Body of pancreas (tissue), 4 donors: Measurements from ENCODE around the gene CDO1.

Source experiments
- POLR2A ChIP-seq, 3 donors: fragments of 450-650 bp; IDR thresholded peaks; one replicate each; pipeline ENCODE4 v1.6.1; 2016; ENCODE audit warnings: antibody characterized with exemption in 3 of 3, mild to moderate bottlenecking in 2 of 3
- TF ChIP-seq, protein P1 (sequence below), 7 experiments: fragments of 450-650 bp in 4 of 7; fragments of 200-600 bp in 3 of 7; sonication (generic) in 3 of 7; IDR thresholded peaks; one replicate each; pipeline ENCODE4 v1.5.1; 2016 to 2019; ENCODE audit warnings: antibody characterized with exemption in 7 of 7

DNA sequence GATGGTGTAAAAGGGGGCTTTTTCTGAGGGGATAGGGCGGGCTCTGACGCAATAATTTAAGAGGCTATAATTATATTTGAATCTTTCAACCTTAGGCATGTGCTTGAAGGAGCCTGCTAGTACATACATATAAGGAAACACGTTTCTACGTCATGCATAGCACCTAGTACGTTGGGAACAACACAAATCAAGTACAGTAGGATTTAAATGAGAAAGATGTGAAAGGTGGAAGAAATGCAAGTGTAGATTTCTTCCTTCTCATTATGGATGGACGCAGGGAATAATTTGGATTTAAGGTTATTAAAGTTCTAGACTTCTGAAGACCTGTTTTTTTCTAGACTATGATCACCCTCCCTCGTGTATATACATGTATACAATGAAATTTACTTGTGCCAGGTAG lies 927 bp upstream of the CDO1 start:
- TF ChIP-seq, protein P1, sequence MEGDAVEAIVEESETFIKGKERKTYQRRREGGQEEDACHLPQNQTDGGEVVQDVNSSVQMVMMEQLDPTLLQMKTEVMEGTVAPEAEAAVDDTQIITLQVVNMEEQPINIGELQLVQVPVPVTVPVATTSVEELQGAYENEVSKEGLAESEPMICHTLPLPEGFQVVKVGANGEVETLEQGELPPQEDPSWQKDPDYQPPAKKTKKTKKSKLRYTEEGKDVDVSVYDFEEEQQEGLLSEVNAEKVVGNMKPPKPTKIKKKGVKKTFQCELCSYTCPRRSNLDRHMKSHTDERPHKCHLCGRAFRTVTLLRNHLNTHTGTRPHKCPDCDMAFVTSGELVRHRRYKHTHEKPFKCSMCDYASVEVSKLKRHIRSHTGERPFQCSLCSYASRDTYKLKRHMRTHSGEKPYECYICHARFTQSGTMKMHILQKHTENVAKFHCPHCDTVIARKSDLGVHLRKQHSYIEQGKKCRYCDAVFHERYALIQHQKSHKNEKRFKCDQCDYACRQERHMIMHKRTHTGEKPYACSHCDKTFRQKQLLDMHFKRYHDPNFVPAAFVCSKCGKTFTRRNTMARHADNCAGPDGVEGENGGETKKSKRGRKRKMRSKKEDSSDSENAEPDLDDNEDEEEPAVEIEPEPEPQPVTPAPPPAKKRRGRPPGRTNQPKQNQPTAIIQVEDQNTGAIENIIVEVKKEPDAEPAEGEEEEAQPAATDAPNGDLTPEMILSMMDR (IDR thresholded peaks at IDR 0.05): no peak
- TF ChIP-seq POLR2A (IDR thresholded peaks at IDR 0.05): no peak
